ENCODE results near the gene TAS2R41.

DNA sequence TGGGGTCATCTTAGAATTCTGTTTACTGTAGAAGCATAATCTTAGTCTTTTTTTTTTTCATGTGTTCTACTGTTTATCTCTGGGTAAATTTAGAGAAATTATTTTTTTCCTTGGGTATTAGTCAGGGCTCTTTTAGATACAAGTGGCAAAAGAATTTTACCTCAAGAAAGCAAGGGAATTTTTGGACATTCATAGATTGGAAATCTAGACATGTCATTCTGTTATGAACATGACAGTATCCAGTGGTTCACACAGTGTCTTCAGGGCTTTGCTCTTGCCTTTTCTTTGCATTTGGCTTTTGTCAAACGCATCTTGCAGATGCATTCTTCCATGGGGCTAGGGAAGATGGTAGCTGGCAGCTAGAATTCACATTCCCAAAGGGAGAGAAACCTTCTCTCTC is 13.7 kb upstream of the TAS2R41 start:
- no peak for TF ChIP-seq POLR2A (IDR thresholded peaks at IDR 0.05)
- TF ChIP-seq, protein P1, sequence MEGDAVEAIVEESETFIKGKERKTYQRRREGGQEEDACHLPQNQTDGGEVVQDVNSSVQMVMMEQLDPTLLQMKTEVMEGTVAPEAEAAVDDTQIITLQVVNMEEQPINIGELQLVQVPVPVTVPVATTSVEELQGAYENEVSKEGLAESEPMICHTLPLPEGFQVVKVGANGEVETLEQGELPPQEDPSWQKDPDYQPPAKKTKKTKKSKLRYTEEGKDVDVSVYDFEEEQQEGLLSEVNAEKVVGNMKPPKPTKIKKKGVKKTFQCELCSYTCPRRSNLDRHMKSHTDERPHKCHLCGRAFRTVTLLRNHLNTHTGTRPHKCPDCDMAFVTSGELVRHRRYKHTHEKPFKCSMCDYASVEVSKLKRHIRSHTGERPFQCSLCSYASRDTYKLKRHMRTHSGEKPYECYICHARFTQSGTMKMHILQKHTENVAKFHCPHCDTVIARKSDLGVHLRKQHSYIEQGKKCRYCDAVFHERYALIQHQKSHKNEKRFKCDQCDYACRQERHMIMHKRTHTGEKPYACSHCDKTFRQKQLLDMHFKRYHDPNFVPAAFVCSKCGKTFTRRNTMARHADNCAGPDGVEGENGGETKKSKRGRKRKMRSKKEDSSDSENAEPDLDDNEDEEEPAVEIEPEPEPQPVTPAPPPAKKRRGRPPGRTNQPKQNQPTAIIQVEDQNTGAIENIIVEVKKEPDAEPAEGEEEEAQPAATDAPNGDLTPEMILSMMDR (IDR thresholded peaks at IDR 0.05 in 8 of 11, conservative IDR thresholded peaks at IDR 0.05 in 3 of 11) = no peak
